Liver (tissue), 3 donors: Measurements from ENCODE around the gene TRIM25.

Experiments
- EGR1 ChIP-seq, 2 donors: IDR thresholded peaks; 2 replicates each; pipeline ENCODE4 v1.6.1; 2016 to 2018; ENCODE audit warnings: antibody characterized with exemption in 2 of 2, low read depth in 2 of 2
- FOXA1 ChIP-seq: IDR thresholded peaks from 2 replicates; pipeline ENCODE4 v1.6.1; 2016; ENCODE audit warnings: antibody characterized with exemption
- GABPA ChIP-seq, 2 donors: IDR thresholded peaks in 1 of 2; conservative IDR thresholded peaks in 1 of 2; 2 replicates each; pipeline ENCODE4 v1.6.1; 2016; ENCODE audit warnings: antibody characterized with exemption in 2 of 2, mild to moderate bottlenecking in 1 of 2, moderate library complexity in 1 of 2
- JUND ChIP-seq, 2 donors: IDR thresholded peaks; 2 replicates each; pipeline ENCODE4 v1.6.1; 2016; ENCODE audit warnings: antibody characterized with exemption in 2 of 2
- SP1 ChIP-seq: IDR thresholded peaks from 2 replicates; pipeline ENCODE4 v1.6.1; 2018; ENCODE audit warnings: antibody characterized with exemption, mild to moderate bottlenecking
- TAF1 ChIP-seq: conservative IDR thresholded peaks from 2 replicates; pipeline ENCODE4 v1.6.1; 2016; ENCODE audit warnings: antibody characterized with exemption, mild to moderate bottlenecking
- YY1 ChIP-seq: IDR thresholded peaks from 2 replicates; pipeline ENCODE4 v1.6.1; 2016; ENCODE audit warnings: antibody characterized with exemption, mild to moderate bottlenecking
- TF ChIP-seq, protein P1 (sequence below): fragments of 150-350 bp; IDR thresholded peaks from 2 replicates; pipeline ENCODE4 v1.5.1; 2017; ENCODE audit warnings: improper control_type of control experiment, low read depth, low read length; ENCODE audit not compliant: missing input control
- TF ChIP-seq, protein P2 (sequence below): IDR thresholded peaks from 2 replicates; pipeline ENCODE4 v1.6.1; 2016; ENCODE audit warnings: antibody characterized with exemption
- TF ChIP-seq, protein P3 (sequence below): IDR thresholded peaks from 2 replicates; pipeline ENCODE4 v1.6.1; 2016; ENCODE audit warnings: antibody characterized with exemption, mild to moderate bottlenecking
- TF ChIP-seq, protein P4 (sequence below): IDR thresholded peaks from 2 replicates; pipeline ENCODE4 v1.6.1; 2016; ENCODE audit warnings: antibody characterized with exemption
- TF ChIP-seq, protein P5 (sequence below): IDR thresholded peaks from 2 replicates; pipeline ENCODE4 v1.6.1; 2016; ENCODE audit warnings: antibody characterized with exemption
- donor health status: healthy.
- donor health status: healthy.

DNA sequence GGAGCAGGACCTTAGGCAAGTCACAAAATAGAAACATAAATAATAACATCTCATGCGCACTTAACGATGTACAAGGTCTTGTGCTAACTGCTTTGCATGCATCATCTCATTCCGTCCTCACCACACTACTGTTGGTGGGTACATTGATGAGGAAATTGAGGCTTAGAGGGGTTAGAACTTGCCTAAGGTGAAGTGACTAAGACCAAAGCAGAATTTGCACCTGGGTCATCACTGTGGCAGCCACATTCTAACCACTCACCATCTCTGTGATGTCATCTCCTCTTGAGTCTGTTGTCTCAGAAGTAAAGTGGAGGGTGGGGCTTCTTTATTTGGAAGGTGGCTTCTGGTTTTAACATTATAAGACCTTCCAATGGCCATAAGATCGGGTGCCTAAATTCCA, 20.4 kb upstream of the TRIM25 start:
- TF ChIP-seq, protein P1, sequence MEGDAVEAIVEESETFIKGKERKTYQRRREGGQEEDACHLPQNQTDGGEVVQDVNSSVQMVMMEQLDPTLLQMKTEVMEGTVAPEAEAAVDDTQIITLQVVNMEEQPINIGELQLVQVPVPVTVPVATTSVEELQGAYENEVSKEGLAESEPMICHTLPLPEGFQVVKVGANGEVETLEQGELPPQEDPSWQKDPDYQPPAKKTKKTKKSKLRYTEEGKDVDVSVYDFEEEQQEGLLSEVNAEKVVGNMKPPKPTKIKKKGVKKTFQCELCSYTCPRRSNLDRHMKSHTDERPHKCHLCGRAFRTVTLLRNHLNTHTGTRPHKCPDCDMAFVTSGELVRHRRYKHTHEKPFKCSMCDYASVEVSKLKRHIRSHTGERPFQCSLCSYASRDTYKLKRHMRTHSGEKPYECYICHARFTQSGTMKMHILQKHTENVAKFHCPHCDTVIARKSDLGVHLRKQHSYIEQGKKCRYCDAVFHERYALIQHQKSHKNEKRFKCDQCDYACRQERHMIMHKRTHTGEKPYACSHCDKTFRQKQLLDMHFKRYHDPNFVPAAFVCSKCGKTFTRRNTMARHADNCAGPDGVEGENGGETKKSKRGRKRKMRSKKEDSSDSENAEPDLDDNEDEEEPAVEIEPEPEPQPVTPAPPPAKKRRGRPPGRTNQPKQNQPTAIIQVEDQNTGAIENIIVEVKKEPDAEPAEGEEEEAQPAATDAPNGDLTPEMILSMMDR = no peak
- TF ChIP-seq, protein P2, sequence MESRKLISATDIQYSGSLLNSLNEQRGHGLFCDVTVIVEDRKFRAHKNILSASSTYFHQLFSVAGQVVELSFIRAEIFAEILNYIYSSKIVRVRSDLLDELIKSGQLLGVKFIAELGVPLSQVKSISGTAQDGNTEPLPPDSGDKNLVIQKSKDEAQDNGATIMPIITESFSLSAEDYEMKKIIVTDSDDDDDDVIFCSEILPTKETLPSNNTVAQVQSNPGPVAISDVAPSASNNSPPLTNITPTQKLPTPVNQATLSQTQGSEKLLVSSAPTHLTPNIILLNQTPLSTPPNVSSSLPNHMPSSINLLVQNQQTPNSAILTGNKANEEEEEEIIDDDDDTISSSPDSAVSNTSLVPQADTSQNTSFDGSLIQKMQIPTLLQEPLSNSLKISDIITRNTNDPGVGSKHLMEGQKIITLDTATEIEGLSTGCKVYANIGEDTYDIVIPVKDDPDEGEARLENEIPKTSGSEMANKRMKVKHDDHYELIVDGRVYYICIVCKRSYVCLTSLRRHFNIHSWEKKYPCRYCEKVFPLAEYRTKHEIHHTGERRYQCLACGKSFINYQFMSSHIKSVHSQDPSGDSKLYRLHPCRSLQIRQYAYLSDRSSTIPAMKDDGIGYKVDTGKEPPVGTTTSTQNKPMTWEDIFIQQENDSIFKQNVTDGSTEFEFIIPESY = no peak
- TF ChIP-seq YY1 (no peak), GABPA (IDR thresholded peaks at IDR 0.05 in 1 of 2, conservative IDR thresholded peaks at IDR 0.05 in 1 of 2) (no peak), JUND (IDR thresholded peaks at IDR 0.05) (no peak), TAF1 (no peak), SP1 (no peak), EGR1 (IDR thresholded peaks at IDR 0.05; ENCODE audit: low read depth in 2 of 2) (no peak), FOXA1 (no peak)
- TF ChIP-seq, protein P3, sequence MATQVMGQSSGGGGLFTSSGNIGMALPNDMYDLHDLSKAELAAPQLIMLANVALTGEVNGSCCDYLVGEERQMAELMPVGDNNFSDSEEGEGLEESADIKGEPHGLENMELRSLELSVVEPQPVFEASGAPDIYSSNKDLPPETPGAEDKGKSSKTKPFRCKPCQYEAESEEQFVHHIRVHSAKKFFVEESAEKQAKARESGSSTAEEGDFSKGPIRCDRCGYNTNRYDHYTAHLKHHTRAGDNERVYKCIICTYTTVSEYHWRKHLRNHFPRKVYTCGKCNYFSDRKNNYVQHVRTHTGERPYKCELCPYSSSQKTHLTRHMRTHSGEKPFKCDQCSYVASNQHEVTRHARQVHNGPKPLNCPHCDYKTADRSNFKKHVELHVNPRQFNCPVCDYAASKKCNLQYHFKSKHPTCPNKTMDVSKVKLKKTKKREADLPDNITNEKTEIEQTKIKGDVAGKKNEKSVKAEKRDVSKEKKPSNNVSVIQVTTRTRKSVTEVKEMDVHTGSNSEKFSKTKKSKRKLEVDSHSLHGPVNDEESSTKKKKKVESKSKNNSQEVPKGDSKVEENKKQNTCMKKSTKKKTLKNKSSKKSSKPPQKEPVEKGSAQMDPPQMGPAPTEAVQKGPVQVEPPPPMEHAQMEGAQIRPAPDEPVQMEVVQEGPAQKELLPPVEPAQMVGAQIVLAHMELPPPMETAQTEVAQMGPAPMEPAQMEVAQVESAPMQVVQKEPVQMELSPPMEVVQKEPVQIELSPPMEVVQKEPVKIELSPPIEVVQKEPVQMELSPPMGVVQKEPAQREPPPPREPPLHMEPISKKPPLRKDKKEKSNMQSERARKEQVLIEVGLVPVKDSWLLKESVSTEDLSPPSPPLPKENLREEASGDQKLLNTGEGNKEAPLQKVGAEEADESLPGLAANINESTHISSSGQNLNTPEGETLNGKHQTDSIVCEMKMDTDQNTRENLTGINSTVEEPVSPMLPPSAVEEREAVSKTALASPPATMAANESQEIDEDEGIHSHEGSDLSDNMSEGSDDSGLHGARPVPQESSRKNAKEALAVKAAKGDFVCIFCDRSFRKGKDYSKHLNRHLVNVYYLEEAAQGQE = no peak
- TF ChIP-seq, protein P4, sequence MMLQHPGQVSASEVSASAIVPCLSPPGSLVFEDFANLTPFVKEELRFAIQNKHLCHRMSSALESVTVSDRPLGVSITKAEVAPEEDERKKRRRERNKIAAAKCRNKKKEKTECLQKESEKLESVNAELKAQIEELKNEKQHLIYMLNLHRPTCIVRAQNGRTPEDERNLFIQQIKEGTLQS = no peak
- TF ChIP-seq, protein P5, sequence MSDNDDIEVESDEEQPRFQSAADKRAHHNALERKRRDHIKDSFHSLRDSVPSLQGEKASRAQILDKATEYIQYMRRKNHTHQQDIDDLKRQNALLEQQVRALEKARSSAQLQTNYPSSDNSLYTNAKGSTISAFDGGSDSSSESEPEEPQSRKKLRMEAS = no peak
